ENCODE results near the gene GPR183.

Gene GPR183

GRCh38 chr13:99311748-99312492 lies 4.7 kb upstream of the GPR183 start:
- DNase-seq (ENCODE audit: low spot score): no peak

- no peak for DNase-seq (ENCODE audit: low spot score)
Observed at GRCh38 chr13:99311137-99311536, 3.9 kb upstream of the GPR183 start.

GRCh38 chr13:99310382-99311031 lies 3.3 kb upstream of the GPR183 start:
- DNase-seq (ENCODE audit: low spot score): peak; percentile 40

GRCh38 chr13:99308471-99309087 lies 1.4 kb upstream of the GPR183 start:
- DNase-seq (ENCODE audit: low spot score): no peak

- DNase-seq (ENCODE audit: low spot score): peak; percentile 39
Observed at GRCh38 chr13:99307648-99308339, 595 bp upstream of the GPR183 start.

GRCh38 chr13:99305566-99305965 lies 1.6 kb downstream of the GPR183 start:
- no peak for DNase-seq (ENCODE audit: low spot score)

- no peak for DNase-seq (ENCODE audit: low spot score)
Observed at GRCh38 chr13:99305158-99305557, 2.0 kb downstream of the GPR183 start.

- DNase-seq (ENCODE audit: low spot score): no peak
Observed at GRCh38 chr13:99304541-99304940, 2.7 kb downstream of the GPR183 start.

- DNase-seq (ENCODE audit: low spot score): no peak
Observed at GRCh38 chr13:99303863-99304521, 3.2 kb downstream of the GPR183 start.

- no peak for DNase-seq (ENCODE audit: low spot score)
Observed at GRCh38 chr13:99302637-99303505, 4.3 kb downstream of the GPR183 start.

GRCh38 chr13:99301913-99302636 lies 5.1 kb downstream of the GPR183 start:
- no peak for DNase-seq (ENCODE audit: low spot score)

GRCh38 chr13:99301056-99301838 lies 6.0 kb downstream of the GPR183 start:
- no peak for DNase-seq (ENCODE audit: low spot score)

- DNase-seq (ENCODE audit: low spot score): no peak
Observed at GRCh38 chr13:99299920-99300341, 7.3 kb downstream of the GPR183 start.

- DNase-seq (ENCODE audit: low spot score): no peak
Observed at GRCh38 chr13:99299256-99299919, 7.8 kb downstream of the GPR183 start.

GRCh38 chr13:99298056-99298455 lies 9.1 kb downstream of the GPR183 start:
- no peak for DNase-seq (ENCODE audit: low spot score)

- DNase-seq (ENCODE audit: low spot score): no peak
Observed at GRCh38 chr13:99297331-99297730, 9.9 kb downstream of the GPR183 start.

GRCh38 chr13:99296398-99296797 lies 10.8 kb downstream of the GPR183 start:
- no peak for DNase-seq (ENCODE audit: low spot score)

GRCh38 chr13:99295488-99296252 lies 11.5 kb downstream of the GPR183 start:
- no peak for DNase-seq (ENCODE audit: low spot score)
